Right cardiac atrium (tissue), 5 donors: ENCODE measurements around the gene ENC1. TPM values are rescaled to one million over a fixed set of nuclear protein-coding genes. Genes with fewer than 3 reads are reported as not detected.

Source experiments
- ATAC-seq, 2 donors: fragments of 200-7000 bp; cut with Tn5 transposase; one replicate each; pipeline versions ENCODE4 v1.8.0 to v1.9.1; 2020; ENCODE audit warnings: moderate library complexity in 2 of 2, mild to moderate bottlenecking in 1 of 2
- DNase-seq, 3 donors: peaks; one replicate each; pipeline ENCODE4 v3.0.0-alpha.2; 2020
- H3K27ac ChIP-seq: one replicate; pipeline ENCODE4 v1.5.1; 2013; ENCODE audit warnings: mild to moderate bottlenecking, low read length, control low read depth, moderate library complexity
- H3K27me3 ChIP-seq: one replicate; pipeline ENCODE4 v1.6.1; 2013; ENCODE audit not compliant: control insufficient read depth, insufficient read depth
- H3K4me1 ChIP-seq: one replicate; pipeline ENCODE4 v1.6.1; 2013; ENCODE audit warnings: low read length; ENCODE audit not compliant: control insufficient read depth, insufficient read depth
- H3K4me3 ChIP-seq: one replicate; pipeline ENCODE4 v1.5.1; 2013; ENCODE audit warnings: low read length, control low read depth
- H3K9me3 ChIP-seq: one replicate; pipeline ENCODE4 v1.6.1; 2013; ENCODE audit warnings: low read length; ENCODE audit not compliant: control insufficient read depth
- WGBS: extraction: QIAGEN DNeasy Blood & Tissue Kit; methylation state at CpG from one replicate; pipeline ENCODE4 v1.1.7; 2013; 5-methylcytosine and 5-hydroxymethylcytosine counted together
- intact Hi-C, 4 donors: fragments of 100-400 bp; cut with DNase I; formaldehyde crosslinking; loops; one replicate each; pipeline versions ENCODE4 v1.11.0 to v1.14.0; 2022 to 2023
- polyA plus RNA-seq: library from polyadenylated mRNA; stranded (reverse); fragments of 200-250 nt; gene quantifications from one replicate; pipeline ENCODE4 v1.2.3, GENCODE V29; 2013
- total RNA-seq, 4 donors: library from RNA; stranded (reverse); fragmentation: NEBNext Ultra II Directional; extraction: Animal tissue kit (Norgen Biotek cat#: 25700); gene quantifications; one replicate each; pipeline ENCODE4 v1.2.1, GENCODE V29; 2021
- donor health status: healthy with polysubstance abuse.
- donor health status: DM: no; HTN: yes; CAD: no.
- donor health status: DM: no; HTN: no; CAD: no.
- donor health status: DM: no; HTN: yes; CAD: no; lungs with severe emphysema.
- donor health status: DM: yes; HTN: yes; CAD: no.

The ENC1 gene
- total and polyA plus RNA-seq, 5 donors = 2.9 to 14.9 (median 5.7) TPM

DNA sequence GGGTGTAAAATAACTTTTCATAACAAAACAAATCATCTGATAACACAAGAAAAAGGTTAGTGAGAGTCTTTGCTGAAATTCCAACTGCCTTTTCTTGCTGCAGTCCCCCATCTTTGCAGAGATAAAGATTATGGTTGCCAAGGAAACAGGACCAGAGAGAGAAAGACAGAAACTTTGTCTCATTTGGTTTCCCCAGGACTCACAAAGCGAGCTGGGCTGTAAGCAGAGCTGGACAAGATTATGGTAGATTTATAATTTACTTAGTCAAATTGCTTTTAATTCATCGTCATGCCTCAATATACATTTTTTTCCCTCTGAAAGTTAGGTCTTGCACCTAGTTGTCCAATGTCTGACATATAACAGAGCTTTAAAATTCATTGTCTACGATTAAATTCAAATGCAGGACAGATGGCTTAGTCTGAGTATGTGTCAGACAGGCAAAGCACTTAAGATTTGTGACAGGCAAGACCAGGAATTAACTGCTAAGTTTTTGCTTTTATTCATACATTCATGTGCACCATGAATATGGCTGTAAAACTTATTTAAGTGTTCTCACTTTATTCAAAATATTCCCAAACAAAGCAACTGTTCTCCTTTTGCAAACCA lies 17.4 kb downstream of the ENC1 start:
- 67% methylated on average over 3 of the region's 3 CpGs for WGBS

DNA sequence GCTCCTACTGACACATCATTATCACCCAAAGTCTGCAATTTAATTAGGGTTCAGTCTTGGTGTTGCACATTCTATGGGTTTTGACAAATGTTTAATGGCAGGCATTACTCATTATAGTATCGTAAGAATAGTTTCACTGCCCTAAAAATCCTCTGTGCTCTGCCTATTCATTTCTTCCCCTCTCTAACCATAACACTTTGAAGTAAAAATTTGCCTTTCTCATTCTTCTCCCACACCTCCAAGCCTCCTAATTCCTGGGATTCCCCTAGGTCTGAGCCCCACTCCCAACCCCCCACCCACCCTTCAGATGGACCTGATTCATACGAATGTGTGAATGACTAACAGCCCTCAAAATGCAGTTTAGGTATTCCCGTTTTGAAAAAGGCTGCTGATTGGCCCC lies 18.4 kb downstream of the ENC1 start:
- no peak for ATAC-seq

More for the DNA sequence above, 17.4 kb downstream of the ENC1 start:
- H3K27me3 ChIP-seq = no peaks in the 10 kb centered on the region
- H3K27ac ChIP-seq = no peak overlapping the region
- no peaks in the 10 kb centered on the region for H3K4me1 ChIP-seq
- no peaks in the 10 kb centered on the region for H3K9me3 ChIP-seq
- DNase-seq = no peak
- intact Hi-C loops = no loop called here
- no peak overlapping the region for H3K4me3 ChIP-seq
- no peak for ATAC-seq

DNA sequence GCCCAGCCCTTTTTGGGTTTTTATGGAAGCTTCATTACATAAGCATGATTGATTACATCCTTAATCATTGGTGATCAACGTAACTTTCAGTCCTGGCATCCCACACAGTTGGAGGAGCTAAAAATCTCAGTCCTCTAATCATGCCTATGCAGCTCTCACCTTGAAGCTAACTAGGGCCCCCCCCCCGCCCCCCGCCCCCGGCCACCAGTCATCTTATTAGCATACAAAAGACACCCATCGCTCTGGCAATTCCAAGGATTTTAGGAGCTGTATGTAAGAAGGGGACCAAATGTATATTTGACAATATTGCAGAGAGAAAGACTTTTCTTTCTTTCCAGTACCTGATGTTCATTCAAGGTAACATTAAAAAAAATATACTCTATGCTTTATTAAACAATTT lies 19.0 kb downstream of the ENC1 start:
- Histone ChIP-seq H3K9me3 (no peaks in the 10 kb centered on the region), H3K27ac (no peak overlapping the region), H3K4me3 (no peak overlapping the region), H3K4me1 (no peaks in the 10 kb centered on the region), H3K27me3 (no peaks in the 10 kb centered on the region)
- ATAC-seq (no peak), DNase-seq (no peak)
- intact Hi-C loops = no loop called here
- 86% methylated on average over 5 of the region's 5 CpGs for WGBS

More for the DNA sequence above, 18.4 kb downstream of the ENC1 start:
- Histone ChIP-seq H3K9me3 (no peaks in the 10 kb centered on the region), H3K27ac (no peak overlapping the region), H3K4me1 (no peaks in the 10 kb centered on the region), H3K4me3 (no peak overlapping the region), H3K27me3 (no peaks in the 10 kb centered on the region)
- intact Hi-C loops = no loop called here
- WGBS = 79% methylated on average over 3 of the region's 3 CpGs
- DNase-seq = no peak

DNA sequence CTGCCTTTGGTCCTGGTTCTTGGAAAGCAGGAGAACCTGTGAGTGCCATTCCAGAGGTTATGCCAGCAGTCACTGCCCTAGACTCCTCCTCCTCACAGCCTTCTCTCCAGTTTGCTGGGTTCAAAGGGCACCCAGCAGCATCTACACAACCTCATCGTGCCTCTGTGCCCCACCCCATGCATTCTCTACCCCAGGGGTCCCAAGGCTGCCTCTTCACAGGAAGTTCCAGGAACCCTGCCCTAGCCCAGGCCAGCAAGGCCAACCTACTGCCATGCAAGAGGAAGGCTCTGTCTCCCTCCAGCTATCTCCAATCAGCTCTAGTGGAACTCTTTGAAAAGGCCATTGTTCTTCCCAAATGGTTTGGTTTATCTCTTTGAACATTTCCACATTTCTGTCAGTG lies 21.2 kb downstream of the ENC1 start:
- DNase-seq (no peak), ATAC-seq (no peak)
- no peaks in the 10 kb centered on the region for H3K27me3 ChIP-seq
- H3K4me1 ChIP-seq = no peaks in the 10 kb centered on the region
- no peak overlapping the region for H3K27ac ChIP-seq
- WGBS = 61% methylated on average over 1 of the region's 1 CpG
- no peak overlapping the region for H3K4me3 ChIP-seq
- intact Hi-C loops = no loop called here
- no peaks in the 10 kb centered on the region for H3K9me3 ChIP-seq

DNA sequence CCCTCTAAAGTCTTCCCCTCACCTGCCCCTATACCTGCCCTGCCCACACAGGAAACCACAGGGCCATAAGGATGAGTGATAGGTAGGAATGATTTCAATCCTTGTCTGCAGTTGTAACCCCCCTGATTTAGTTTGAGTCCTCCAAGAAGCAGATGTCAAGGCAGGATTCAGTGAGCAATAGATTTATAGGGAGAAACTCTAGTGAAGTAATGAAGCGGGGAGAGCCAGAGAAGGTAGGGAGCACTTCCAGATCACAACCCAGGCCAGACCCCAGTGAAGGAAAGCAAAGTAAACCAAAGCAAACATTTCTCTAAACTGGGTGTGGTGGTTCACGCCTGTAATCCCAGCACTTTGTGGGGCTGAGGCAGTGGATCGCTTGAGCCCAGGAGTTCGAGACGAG lies 22.4 kb downstream of the ENC1 start:
- Histone ChIP-seq H3K4me3 (no peak overlapping the region), H3K27ac (no peak overlapping the region), H3K9me3 (no peaks in the 10 kb centered on the region), H3K4me1 (no peaks in the 10 kb centered on the region), H3K27me3 (no peaks in the 10 kb centered on the region)
- ATAC-seq (no peak), DNase-seq (no peak)
- 96% methylated on average over 5 of the region's 5 CpGs for WGBS
- intact Hi-C loops = no loop called here

DNA sequence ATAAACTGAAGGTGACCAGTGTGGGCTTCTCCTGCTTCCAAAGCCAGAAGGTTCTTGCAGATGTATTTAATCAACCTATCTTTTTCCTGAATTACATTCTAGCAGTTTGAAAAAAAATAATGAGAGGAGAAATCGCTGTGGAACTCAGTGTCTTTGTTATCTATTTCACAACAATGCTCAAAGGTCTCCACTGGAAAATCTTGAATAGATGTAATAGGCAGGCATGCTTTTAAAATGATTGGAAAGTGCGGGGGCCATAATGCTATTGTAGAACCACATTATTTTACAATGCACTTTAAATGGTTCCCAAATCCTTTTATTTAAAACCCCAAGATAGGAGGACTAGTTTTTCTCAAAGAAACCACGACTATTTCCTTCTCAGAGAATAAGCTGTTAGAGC lies 23.3 kb downstream of the ENC1 start:
- intact Hi-C loops = no loop called here
- DNase-seq = no peak
- H3K4me1 ChIP-seq = no peaks in the 10 kb centered on the region
- no peak for ATAC-seq
- H3K4me3 ChIP-seq = no peak overlapping the region
- no peak overlapping the region for H3K27ac ChIP-seq
- H3K9me3 ChIP-seq = no peaks in the 10 kb centered on the region
- H3K27me3 ChIP-seq = no peaks in the 10 kb centered on the region
- WGBS = 74% methylated on average over 3 of the region's 3 CpGs

DNA sequence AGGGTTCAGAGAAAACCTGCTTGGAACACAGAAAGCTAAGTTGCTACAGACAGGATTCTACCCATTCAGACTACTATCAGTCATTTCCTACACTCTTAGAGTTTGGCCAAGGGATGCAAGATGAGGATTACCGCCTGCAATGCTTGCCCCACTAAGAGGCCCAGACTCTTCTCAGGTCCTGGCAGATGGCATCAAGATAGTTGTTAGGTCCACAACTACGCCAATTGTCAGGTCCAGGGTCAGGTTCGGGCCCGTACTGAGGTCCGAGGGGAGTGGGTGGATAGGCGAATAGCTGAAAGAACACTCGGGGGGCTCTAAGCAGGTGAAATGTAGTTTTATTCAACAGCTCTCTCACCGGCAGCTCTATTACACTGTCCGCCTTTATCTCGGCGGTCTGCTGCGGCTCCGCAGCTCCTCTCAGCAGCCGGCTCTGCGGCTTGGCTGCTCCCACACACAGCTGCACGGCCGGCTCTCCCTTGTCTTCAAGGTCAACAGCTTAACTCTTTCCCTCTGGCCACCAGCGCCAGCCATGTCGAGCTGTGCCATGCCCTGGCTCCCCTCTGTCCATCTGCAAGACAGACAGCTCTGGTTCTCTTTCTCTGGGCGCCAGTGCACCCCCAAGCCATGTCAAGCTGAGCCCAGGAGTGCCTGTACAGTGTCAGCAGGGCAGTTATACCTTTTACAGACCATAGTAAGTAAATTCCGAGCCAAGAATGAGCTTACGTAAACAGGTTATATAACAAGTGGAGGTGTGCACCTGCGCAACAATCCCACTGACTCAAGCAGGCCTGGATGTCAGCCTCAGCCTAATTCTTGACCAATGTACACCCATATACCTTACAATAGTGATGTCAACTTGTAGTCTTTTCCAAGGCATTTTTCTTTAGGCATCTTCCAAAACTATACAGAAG lies 24.0 kb downstream of the ENC1 start:
- no peak overlapping the region for H3K27ac ChIP-seq
- no peaks in the 10 kb centered on the region for H3K9me3 ChIP-seq
- H3K4me1 ChIP-seq = no peaks in the 10 kb centered on the region
- ATAC-seq (no peak), DNase-seq (no peak)
- H3K27me3 ChIP-seq = no peaks in the 10 kb centered on the region
- no peak overlapping the region for H3K4me3 ChIP-seq
- WGBS = 69% methylated on average over 23 of the region's 23 CpGs
- intact Hi-C loops = no loop called here

DNA sequence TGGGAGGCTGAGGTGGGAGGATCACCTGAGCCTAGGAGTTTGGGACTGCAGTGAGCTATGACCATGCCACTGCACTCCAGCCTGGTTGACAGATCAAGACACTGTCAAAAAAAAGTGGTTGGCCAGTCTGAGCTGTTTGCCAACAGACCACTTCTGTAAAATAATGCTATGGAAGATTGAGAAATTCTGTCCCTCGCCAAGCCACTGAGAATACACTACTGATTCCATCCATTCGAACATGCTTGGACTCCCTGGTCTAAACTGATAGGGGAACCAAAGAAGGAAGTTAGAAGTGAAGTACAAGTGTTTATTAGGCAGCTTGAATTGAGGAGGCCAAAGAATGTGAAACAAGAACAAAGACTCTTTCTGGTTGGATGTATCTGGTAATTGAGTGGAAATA lies 27.2 kb downstream of the ENC1 start:
- intact Hi-C loops = no loop called here
- DNase-seq = no peak
- 74% methylated on average over 2 of the region's 2 CpGs for WGBS

DNA sequence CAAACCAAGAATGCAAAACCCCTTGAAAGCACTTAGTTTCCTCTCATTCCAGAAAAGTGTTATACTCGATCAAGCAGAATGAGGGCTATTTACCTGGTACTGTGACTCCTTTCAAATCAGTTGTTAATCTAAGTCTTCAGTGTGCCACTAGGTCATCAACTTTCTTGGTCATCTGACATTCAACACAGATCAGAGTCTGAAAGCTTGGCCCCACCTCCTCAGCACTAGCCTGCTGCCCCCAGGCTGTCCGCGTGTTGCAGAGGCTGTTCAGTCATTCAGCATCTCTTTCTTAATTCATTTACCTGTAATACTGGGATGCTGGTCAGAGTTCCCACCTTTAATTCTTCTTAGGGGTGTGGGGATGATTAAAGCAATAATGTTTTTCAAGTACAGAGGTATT lies 28.5 kb downstream of the ENC1 start:
- intact Hi-C loops = no loop called here
- Histone ChIP-seq H3K27me3 (no peaks in the 10 kb centered on the region), H3K9me3 (no peaks in the 10 kb centered on the region)

More for the DNA sequence above, 27.2 kb downstream of the ENC1 start:
- Histone ChIP-seq H3K4me1 (no peaks in the 10 kb centered on the region), H3K9me3 (no peaks in the 10 kb centered on the region), H3K27ac (no peak overlapping the region), H3K4me3 (no peak overlapping the region), H3K27me3 (no peaks in the 10 kb centered on the region)
- ATAC-seq = peak in 1 of 2 donors; percentile 47

DNA sequence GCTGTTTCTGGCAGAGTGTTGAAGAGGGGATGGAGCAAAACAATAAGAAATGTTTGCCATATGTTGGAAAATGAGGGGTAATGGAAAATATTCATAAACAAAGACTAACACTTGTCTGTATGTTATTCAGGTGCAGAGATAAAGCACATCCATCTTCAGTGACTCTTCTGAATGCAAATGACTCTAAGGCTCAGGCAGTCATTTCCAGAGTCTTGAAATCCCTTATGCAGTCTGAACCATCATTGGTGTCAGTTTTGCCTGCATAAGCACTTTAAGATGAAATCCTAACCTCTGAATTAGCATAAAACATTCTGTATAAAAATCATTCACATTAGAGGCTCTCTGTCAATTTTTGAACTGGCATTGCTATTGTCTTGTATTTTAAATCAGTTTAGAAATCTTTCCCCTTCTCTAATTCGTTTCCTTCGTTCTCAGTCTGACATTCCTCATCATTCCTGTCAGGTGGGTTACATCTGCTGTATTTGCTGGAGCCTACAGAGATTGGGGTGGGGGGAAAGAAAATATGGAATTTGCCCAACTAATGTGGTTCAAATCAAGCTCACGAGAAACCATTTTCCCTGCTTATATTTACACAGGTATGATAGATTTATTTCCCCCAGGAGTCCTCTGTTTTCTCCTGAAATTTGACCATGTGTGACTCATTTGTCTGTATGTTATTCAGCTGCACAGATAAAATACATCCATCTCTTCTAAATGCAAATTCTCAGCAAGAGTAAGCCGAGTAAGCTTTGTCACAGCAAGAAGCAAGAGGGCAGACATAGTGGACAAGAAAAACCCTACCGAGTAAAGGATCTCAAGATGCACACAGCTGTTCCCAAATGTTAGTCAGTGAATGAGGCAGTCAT lies 31.6 kb downstream of the ENC1 start:
- DNase-seq = no peak
- Histone ChIP-seq H3K27me3 (no peaks in the 10 kb centered on the region), H3K4me3 (no peak overlapping the region), H3K9me3 (no peaks in the 10 kb centered on the region), H3K4me1 (no peaks in the 10 kb centered on the region), H3K27ac (no peak overlapping the region)
- intact Hi-C loops = no loop called here
- WGBS = 88% methylated on average over 5 of the region's 5 CpGs
- ATAC-seq = no peak

More for the DNA sequence above, 28.5 kb downstream of the ENC1 start:
- no peak overlapping the region for H3K4me3 ChIP-seq
- no peak overlapping the region for H3K27ac ChIP-seq
- DNase-seq = no peak
- no peaks in the 10 kb centered on the region for H3K4me1 ChIP-seq
- ATAC-seq = no peak
- 89% methylated on average over 3 of the region's 3 CpGs for WGBS

DNA sequence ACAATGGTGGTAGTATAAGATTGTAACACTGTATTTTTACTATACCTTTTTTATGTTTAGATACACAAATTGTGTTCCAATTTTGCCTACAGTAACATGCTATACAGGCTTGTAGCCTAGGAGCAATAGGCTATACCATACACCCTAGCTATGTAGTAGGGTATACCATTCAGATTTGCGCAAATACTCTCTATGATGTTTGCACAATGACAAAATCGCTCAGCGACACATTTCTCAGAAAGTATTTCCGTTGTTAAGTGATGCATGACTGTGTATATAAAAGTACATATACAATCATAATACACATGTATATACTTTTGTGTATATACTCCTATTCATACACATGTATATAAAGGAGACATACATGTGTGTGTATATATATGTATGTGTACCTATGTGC lies 34.8 kb downstream of the ENC1 start:
- H3K27me3 ChIP-seq = no peaks in the 10 kb centered on the region
- DNase-seq = no peak
- no peak for ATAC-seq
- H3K4me3 ChIP-seq = no peak overlapping the region
- no peaks in the 10 kb centered on the region for H3K9me3 ChIP-seq
- intact Hi-C loops = no loop called here
- H3K4me1 ChIP-seq = no peaks in the 10 kb centered on the region
- H3K27ac ChIP-seq = no peak overlapping the region
- 95% methylated on average over 4 of the region's 4 CpGs for WGBS
